Smooth muscle cell (in vitro differentiated cells): Measurements from ENCODE around the gene ECSCR. TPM values are rescaled to one million over a fixed set of nuclear protein-coding genes. Genes with fewer than 3 reads are reported as not detected.

Source experiments
- DNase-seq: peaks from one replicate; lab custom pipeline; 2025; ENCODE audit not compliant: unreplicated experiment; lab: John Stamatoyannopoulos, UW
- H2AFZ ChIP-seq: fragments of 200-600 bp; sonication (generic); 2 replicates; pipeline ENCODE4 v1.6.0; 2016; ENCODE audit warnings: antibody characterized with exemption, low read depth, mild to moderate bottlenecking
- H3F3A ChIP-seq: fragments of 200-600 bp; sonication (generic); 2 replicates; pipeline ENCODE4 v1.6.0; 2017; ENCODE audit warnings: antibody characterized with exemption, low read depth
- H3K27ac ChIP-seq: fragments of 200-600 bp; sonication (generic); 2 replicates; pipeline ENCODE4 v1.5.1; 2016; ENCODE audit warnings: low read depth, mild to moderate bottlenecking
- H3K27me3 ChIP-seq: fragments of 200-600 bp; sonication (generic); 2 replicates; pipeline ENCODE4 v1.6.1; 2016; ENCODE audit warnings: low read depth, mild to moderate bottlenecking
- H3K36me3 ChIP-seq: fragments of 200-600 bp; sonication (generic); 2 replicates; pipeline ENCODE4 v1.5.1; 2016; ENCODE audit warnings: low read depth
- H3K4me1 ChIP-seq: fragments of 200-600 bp; sonication (generic); 2 replicates; pipeline ENCODE4 v1.5.1; 2016; ENCODE audit warnings: low read depth
- H3K4me2 ChIP-seq: fragments of 200-600 bp; sonication (generic); 2 replicates; pipeline ENCODE4 v1.6.0; 2016; ENCODE audit warnings: mild to moderate bottlenecking
- H3K4me3 ChIP-seq: fragments of 200-600 bp; sonication (generic); 2 replicates; pipeline ENCODE4 v1.5.1; 2016; ENCODE audit warnings: mild to moderate bottlenecking
- H3K79me2 ChIP-seq: fragments of 200-600 bp; sonication (generic); 2 replicates; pipeline ENCODE4 v1.6.0; 2016; ENCODE audit warnings: low read depth, mild to moderate bottlenecking
- H3K9ac ChIP-seq: fragments of 200-600 bp; sonication (generic); 2 replicates; pipeline ENCODE4 v1.6.0; 2016; ENCODE audit warnings: low read depth
- H3K9me3 ChIP-seq: fragments of 200-600 bp; sonication (generic); replicated peaks from 2 replicates; pipeline ENCODE4 v1.5.1; 2016; ENCODE audit warnings: low read depth
- H4K20me1 ChIP-seq: fragments of 200-600 bp; sonication (generic); 2 replicates; pipeline ENCODE4 v1.6.0; 2016; ENCODE audit warnings: low read depth
- CTCF ChIP-seq: fragments of 200-600 bp; sonication (generic); IDR thresholded peaks from 2 replicates; pipeline ENCODE4 v1.5.1; 2017; ENCODE audit warnings: borderline replicate concordance, mild to moderate bottlenecking, antibody characterized with exemption; ENCODE audit not compliant: insufficient read depth, poor library complexity, severe bottlenecking
- WGBS: methylation state at CpG from one replicate; pipeline ENCODE4 v1.1.7; 2016; ENCODE audit warnings: low lambda C conversion rate; 5-methylcytosine and 5-hydroxymethylcytosine counted together
- polyA plus RNA-seq: library from polyadenylated mRNA; unstranded; fragments of >200 nt; fragmentation: Nextera tagmentation; extraction: Ambion mirVana; gene quantifications from 2 replicates; pipeline ENCODE4 v1.2.1, GENCODE V29; 2016
- total RNA-seq: library from RNA; depleted of rRNA; stranded (reverse); fragments of >200 nt; gene quantifications from 2 replicates; pipeline ENCODE4 v1.2.3, GENCODE V29; 2014

Gene ECSCR
- total and polyA plus RNA-seq, 2 experiments from 2014 or later: 0.41 TPM; not detected in 1

- Histone ChIP-seq H3K9ac (no peak overlapping the region), H3K4me1 (no peaks in the 10 kb centered on the region), H3K36me3 (no peaks in the 10 kb centered on the region), H3K9me3 (no peaks in the 10 kb centered on the region), H3K4me2 (no peak overlapping the region), H2AFZ (no peak overlapping the region), H3F3A (no peaks in the 10 kb centered on the region), H3K27me3 (no peaks in the 10 kb centered on the region), H4K20me1 (no peaks in the 10 kb centered on the region), H3K27ac (no peak overlapping the region), H3K79me2 (no peaks in the 10 kb centered on the region), H3K4me3 (no peak overlapping the region)
- no peak for TF ChIP-seq CTCF
- no peak for DNase-seq
- 89% methylated on average over 1 of the region's 1 CpG for WGBS
Measured at GRCh38 chr5:139431706-139432105, 30.8 kb downstream of the ECSCR start.

GRCh38 chr5:139430015-139430414, 32.5 kb downstream of the ECSCR start:
- H3K4me1 ChIP-seq: no peaks in the 10 kb centered on the region
- H2AFZ ChIP-seq: no peak overlapping the region
- H3K36me3 ChIP-seq: no peaks in the 10 kb centered on the region
- no peak overlapping the region for H3K27ac ChIP-seq
- no peak overlapping the region for H3K4me3 ChIP-seq
- no peaks in the 10 kb centered on the region for H3K9me3 ChIP-seq
- H4K20me1 ChIP-seq: no peaks in the 10 kb centered on the region
- 93% methylated on average over 2 of the region's 2 CpGs for WGBS
- H3K27me3 ChIP-seq: no peaks in the 10 kb centered on the region
- no peak for TF ChIP-seq CTCF
- H3K79me2 ChIP-seq: no peaks in the 10 kb centered on the region
- no peak overlapping the region for H3K9ac ChIP-seq
- H3K4me2 ChIP-seq: no peak overlapping the region
- peaks cover 4% of the 10 kb centered on the region for H3F3A ChIP-seq
- DNase-seq: no peak

- no peak for DNase-seq
- Histone ChIP-seq H3K4me1 (no peaks in the 10 kb centered on the region), H3K9ac (no peak overlapping the region), H3F3A (peaks cover 4% of the 10 kb centered on the region), H2AFZ (no peak overlapping the region), H3K4me3 (no peak overlapping the region), H3K36me3 (no peaks in the 10 kb centered on the region), H3K79me2 (no peaks in the 10 kb centered on the region), H3K27ac (peak overlapping the region; percentile 28), H3K4me2 (no peak overlapping the region), H3K27me3 (no peaks in the 10 kb centered on the region), H3K9me3 (no peaks in the 10 kb centered on the region), H4K20me1 (no peaks in the 10 kb centered on the region)
- TF ChIP-seq CTCF: no peak
- WGBS: 61% methylated on average over 8 of the region's 8 CpGs
Measured at GRCh38 chr5:139426203-139426885, 36.2 kb downstream of the ECSCR start.

- Histone ChIP-seq H3K9ac (no peak overlapping the region), H3K36me3 (no peaks in the 10 kb centered on the region), H2AFZ (no peak overlapping the region), H3K4me3 (no peak overlapping the region), H3K4me1 (peaks cover 2% of the 10 kb centered on the region), H4K20me1 (no peaks in the 10 kb centered on the region), H3K27me3 (no peaks in the 10 kb centered on the region), H3K4me2 (no peak overlapping the region), H3K27ac (no peak overlapping the region), H3K9me3 (no peaks in the 10 kb centered on the region), H3F3A (peaks cover 4% of the 10 kb centered on the region), H3K79me2 (no peaks in the 10 kb centered on the region)
- 84% methylated on average over 5 of the region's 5 CpGs for WGBS
- DNase-seq: no peak
- no peak for TF ChIP-seq CTCF
Measured at GRCh38 chr5:139425497-139425896, 37.0 kb downstream of the ECSCR start.
